ENCODE measurements around the gene NUP98. TPM values are rescaled to one million over a fixed set of nuclear protein-coding genes. Genes with fewer than 3 reads are reported as not detected.

NUP98 gene
- total and polyA plus RNA-seq, 2 experiments from 2014 or later = 23.6 to 81.4 TPM

DNA sequence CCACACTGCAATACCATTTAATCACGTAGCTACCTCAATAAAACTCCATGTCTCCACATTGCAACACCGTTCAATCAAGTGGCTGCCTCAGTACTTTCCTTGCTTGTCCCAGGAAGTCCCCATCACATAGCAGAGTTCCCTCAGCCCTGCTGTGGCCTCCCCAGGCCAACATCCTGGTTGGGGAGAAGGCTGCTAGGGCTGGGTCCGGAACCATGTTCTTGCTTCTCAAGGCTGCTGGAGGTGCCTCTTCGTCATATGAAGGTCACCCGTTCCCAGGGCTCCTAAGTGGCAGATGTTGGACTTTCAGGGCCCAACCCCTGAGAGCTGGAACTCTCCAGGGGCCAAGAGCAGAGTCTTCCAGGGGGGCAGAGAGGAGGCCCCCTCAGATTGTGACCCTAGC, 158.8 kb downstream of the NUP98 start:
- no peaks in the 10 kb centered on the region for H4K20me1 ChIP-seq (ENCODE audit: insufficient read depth, poor library complexity, severe bottlenecking)
- H3K9me3 ChIP-seq (ENCODE audit: low read depth) = no peaks in the 10 kb centered on the region
- H3K4me3 ChIP-seq = no peak overlapping the region
- H2AFZ ChIP-seq = no peak overlapping the region
- no peak overlapping the region for H3K27ac ChIP-seq
- 94% methylated on average over 5 of the region's 5 CpGs for WGBS (ENCODE audit: low lambda C conversion rate, missing lambda C conversion rate)
- H3K36me3 ChIP-seq (replicated peaks; ENCODE audit: insufficient read depth, low read depth) = no peaks in the 10 kb centered on the region
- TF ChIP-seq EZH2phosphoT487 (IDR thresholded peaks at IDR 0.05; ENCODE audit: low read depth, severe bottlenecking, unreplicated experiment) (no peak), EZH2 (IDR thresholded peaks at IDR 0.05; ENCODE audit: borderline replicate concordance) (no peak)
- TF ChIP-seq, protein P1, sequence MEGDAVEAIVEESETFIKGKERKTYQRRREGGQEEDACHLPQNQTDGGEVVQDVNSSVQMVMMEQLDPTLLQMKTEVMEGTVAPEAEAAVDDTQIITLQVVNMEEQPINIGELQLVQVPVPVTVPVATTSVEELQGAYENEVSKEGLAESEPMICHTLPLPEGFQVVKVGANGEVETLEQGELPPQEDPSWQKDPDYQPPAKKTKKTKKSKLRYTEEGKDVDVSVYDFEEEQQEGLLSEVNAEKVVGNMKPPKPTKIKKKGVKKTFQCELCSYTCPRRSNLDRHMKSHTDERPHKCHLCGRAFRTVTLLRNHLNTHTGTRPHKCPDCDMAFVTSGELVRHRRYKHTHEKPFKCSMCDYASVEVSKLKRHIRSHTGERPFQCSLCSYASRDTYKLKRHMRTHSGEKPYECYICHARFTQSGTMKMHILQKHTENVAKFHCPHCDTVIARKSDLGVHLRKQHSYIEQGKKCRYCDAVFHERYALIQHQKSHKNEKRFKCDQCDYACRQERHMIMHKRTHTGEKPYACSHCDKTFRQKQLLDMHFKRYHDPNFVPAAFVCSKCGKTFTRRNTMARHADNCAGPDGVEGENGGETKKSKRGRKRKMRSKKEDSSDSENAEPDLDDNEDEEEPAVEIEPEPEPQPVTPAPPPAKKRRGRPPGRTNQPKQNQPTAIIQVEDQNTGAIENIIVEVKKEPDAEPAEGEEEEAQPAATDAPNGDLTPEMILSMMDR (IDR thresholded peaks at IDR 0.05; ENCODE audit: poor library complexity) = no peak
- H3K4me2 ChIP-seq = no peak overlapping the region
- no peak for DNase-seq (ENCODE audit: low spot score)
- peaks cover 12% of the 10 kb centered on the region for H3K4me1 ChIP-seq (ENCODE audit: insufficient read depth)
- H3K27me3 ChIP-seq = no peaks in the 10 kb centered on the region
- no peaks in the 10 kb centered on the region for H3K79me2 ChIP-seq
- no peaks in the 10 kb centered on the region for H3K9me2 ChIP-seq (replicated peaks; ENCODE audit: insufficient read depth)

DNA sequence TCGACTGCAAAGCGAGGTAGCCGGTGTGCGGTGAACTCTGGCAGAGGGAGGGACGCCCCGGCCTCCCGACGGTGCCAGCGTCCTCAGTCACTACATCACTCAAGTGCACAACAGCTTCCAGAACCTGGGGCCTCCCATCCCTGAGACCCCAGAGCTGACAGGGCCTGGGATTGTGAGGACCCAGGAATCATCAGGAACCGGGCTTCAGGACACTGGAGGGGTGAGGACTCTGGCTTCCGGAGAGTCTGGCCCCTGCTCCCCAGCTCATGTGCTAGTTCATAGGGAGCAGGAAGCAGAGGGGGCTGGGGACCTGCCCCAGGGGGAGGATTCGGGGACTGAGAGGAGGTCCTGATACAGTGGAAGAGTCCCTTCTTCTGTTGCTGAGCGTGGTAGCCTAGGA, 160.2 kb downstream of the NUP98 start:
- no peaks in the 10 kb centered on the region for H3K9me3 ChIP-seq (ENCODE audit: low read depth)
- H3K4me3 ChIP-seq = no peak overlapping the region
- no peak for DNase-seq (ENCODE audit: low spot score)
- H3K27me3 ChIP-seq = no peaks in the 10 kb centered on the region
- no peak overlapping the region for H3K4me2 ChIP-seq
- WGBS (ENCODE audit: low lambda C conversion rate, missing lambda C conversion rate) = 88% methylated on average over 11 of the region's 13 CpGs
- no peaks in the 10 kb centered on the region for H4K20me1 ChIP-seq (ENCODE audit: insufficient read depth, poor library complexity, severe bottlenecking)
- H3K36me3 ChIP-seq (replicated peaks; ENCODE audit: insufficient read depth, low read depth) = no peaks in the 10 kb centered on the region
- TF ChIP-seq EZH2 (IDR thresholded peaks at IDR 0.05; ENCODE audit: borderline replicate concordance) (no peak), EZH2phosphoT487 (IDR thresholded peaks at IDR 0.05; ENCODE audit: low read depth, severe bottlenecking, unreplicated experiment) (no peak)
- TF ChIP-seq, protein P1 (IDR thresholded peaks at IDR 0.05; ENCODE audit: poor library complexity) = no peak
- H3K79me2 ChIP-seq = no peaks in the 10 kb centered on the region
- H2AFZ ChIP-seq = no peak overlapping the region
- no peak overlapping the region for H3K27ac ChIP-seq
- H3K9me2 ChIP-seq (replicated peaks; ENCODE audit: insufficient read depth) = no peaks in the 10 kb centered on the region
- H3K4me1 ChIP-seq (ENCODE audit: insufficient read depth) = no peaks in the 10 kb centered on the region

DNA sequence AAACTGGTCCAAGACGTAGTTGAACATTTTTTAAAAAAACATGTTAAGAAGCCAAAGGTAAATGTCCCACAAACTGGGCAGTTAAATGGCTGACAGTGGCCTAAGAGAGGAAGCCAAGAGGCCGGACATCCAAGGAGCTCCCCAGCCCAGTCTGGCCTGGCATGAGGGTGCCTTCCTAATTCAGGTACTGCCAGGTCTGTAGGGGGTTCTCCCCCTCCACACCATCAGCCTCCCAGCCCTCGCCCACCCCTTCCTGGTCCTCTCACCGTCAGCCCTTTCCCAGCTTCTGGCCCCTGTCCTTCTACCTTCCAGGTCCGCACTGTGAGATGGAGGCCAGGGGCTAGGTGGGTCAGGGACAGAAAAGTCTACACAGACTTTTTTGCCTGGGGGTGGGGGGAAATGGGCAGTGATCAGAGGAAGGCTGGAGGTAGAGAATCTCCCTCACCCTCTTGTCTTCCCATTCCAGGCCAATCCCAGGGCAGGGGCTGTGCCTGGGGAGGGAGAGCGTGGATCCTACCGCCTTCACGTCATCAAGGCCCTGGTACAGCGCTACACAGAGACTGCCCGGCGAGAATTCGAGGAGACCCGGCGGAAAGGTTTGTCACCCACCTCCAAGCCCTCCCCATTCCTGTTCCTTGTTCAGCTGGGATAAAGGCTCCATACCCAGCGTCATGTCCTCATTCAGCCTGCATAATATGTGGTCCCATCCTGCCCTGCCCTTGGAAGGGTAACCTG, 161.5 kb downstream of the NUP98 start:
- Histone ChIP-seq H3K4me1 (ENCODE audit: insufficient read depth) (no peaks in the 10 kb centered on the region), H3K27me3 (no peaks in the 10 kb centered on the region), H3K79me2 (no peaks in the 10 kb centered on the region), H3K9me2 (replicated peaks; ENCODE audit: insufficient read depth) (no peaks in the 10 kb centered on the region), H3K4me3 (no peak overlapping the region), H3K4me2 (no peak overlapping the region), H2AFZ (no peak overlapping the region), H4K20me1 (ENCODE audit: insufficient read depth, poor library complexity, severe bottlenecking) (no peaks in the 10 kb centered on the region), H3K27ac (no peak overlapping the region), H3K36me3 (replicated peaks; ENCODE audit: insufficient read depth, low read depth) (no peaks in the 10 kb centered on the region), H3K9me3 (ENCODE audit: low read depth) (no peaks in the 10 kb centered on the region)
- DNase-seq (ENCODE audit: low spot score) = no peak
- 93% methylated on average over 15 of the region's 15 CpGs for WGBS (ENCODE audit: low lambda C conversion rate, missing lambda C conversion rate)
- TF ChIP-seq, protein P1 (IDR thresholded peaks at IDR 0.05; ENCODE audit: poor library complexity) = no peak
- TF ChIP-seq EZH2 (IDR thresholded peaks at IDR 0.05; ENCODE audit: borderline replicate concordance) (no peak), EZH2phosphoT487 (IDR thresholded peaks at IDR 0.05; ENCODE audit: low read depth, severe bottlenecking, unreplicated experiment) (no peak)
